GM12874 (cell line): ENCODE results near the gene BCKDHB.

Experiments used
- CTCF ChIP-seq: IDR thresholded peaks from 2 replicates; pipeline ENCODE4 v1.5.1; 2011; ENCODE audit warnings: low read depth, mild to moderate bottlenecking, control low read depth, low read length, moderate library complexity; ENCODE audit not compliant: insufficient read depth

The BCKDHB gene

GRCh38 chr6:80142586-80142985 is 36.1 kb downstream of the BCKDHB start:
- TF ChIP-seq CTCF, result no peak

- TF ChIP-seq CTCF, result no peak
Measured at GRCh38 chr6:80143419-80143937, 37.0 kb downstream of the BCKDHB start.

- no peak for TF ChIP-seq CTCF
Measured at GRCh38 chr6:80144753-80145315, 38.4 kb downstream of the BCKDHB start.

- TF ChIP-seq CTCF, result no peak
Measured at GRCh38 chr6:80145509-80145908, 39.0 kb downstream of the BCKDHB start.

- no peak for TF ChIP-seq CTCF
Measured at GRCh38 chr6:80145921-80146320, 39.5 kb downstream of the BCKDHB start.

- TF ChIP-seq CTCF, result no peak
Measured at GRCh38 chr6:80148220-80148619, 41.7 kb downstream of the BCKDHB start.

- no peak for TF ChIP-seq CTCF
Measured at GRCh38 chr6:80151635-80152034, 45.2 kb downstream of the BCKDHB start.

- no peak for TF ChIP-seq CTCF
Measured at GRCh38 chr6:80154160-80154559, 47.7 kb downstream of the BCKDHB start.
